WERI-Rb-1 (cell line): ENCODE measurements around the gene PDHX.

Experiments used
- DNase-seq: peaks from one replicate; pipeline ENCODE4 v3.0.0-alpha.2; 2020
- H3K27ac ChIP-seq: fragments of 250-450 bp; sonication (Bioruptor Pico); 2 replicates; pipeline ENCODE4 v1.5.1; 2020; ENCODE audit warnings: mild to moderate bottlenecking, moderate library complexity
- H3K27me3 ChIP-seq: fragments of 250-450 bp; sonication (Bioruptor Pico); 2 replicates; pipeline ENCODE4 v1.5.1; 2021; ENCODE audit warnings: mild to moderate bottlenecking, low read depth, moderate library complexity; ENCODE audit not compliant: insufficient read depth, severe bottlenecking
- H3K36me3 ChIP-seq: fragments of 250-450 bp; sonication (Bioruptor Pico); 2 replicates; pipeline ENCODE4 v1.5.1; 2020; ENCODE audit warnings: mild to moderate bottlenecking, moderate library complexity
- H3K4me3 ChIP-seq: 2 replicates; pipeline ENCODE4 v1.5.1; 2011; ENCODE audit warnings: low read depth, mild to moderate bottlenecking, control low read depth, low read length
- H3K9me3 ChIP-seq: fragments of 250-450 bp; sonication (Bioruptor Pico); 2 replicates; pipeline ENCODE4 v1.5.1; 2021; ENCODE audit warnings: mild to moderate bottlenecking, moderate library complexity; ENCODE audit not compliant: severe bottlenecking
- CTCF ChIP-seq: IDR thresholded peaks from 2 replicates; pipeline ENCODE4 v1.5.1; 2011; ENCODE audit warnings: low read depth, mild to moderate bottlenecking, control low read depth, inconsistent platforms, low read length

Gene PDHX

GRCh38 chr11:34915136-34916014 lies 1.0 kb upstream of the PDHX start:
- DNase-seq, result no peak
- no peaks in the 10 kb centered on the region for H3K27me3 ChIP-seq
- TF ChIP-seq CTCF, result no peak

GRCh38 chr11:34916843-34917770 lies 689 bp downstream of the PDHX start:
- H3K27ac ChIP-seq, result peak overlapping the region; percentile 98
- H3K36me3 ChIP-seq, result peaks cover 21% of the 10 kb centered on the region
- H3K27me3 ChIP-seq, result no peaks in the 10 kb centered on the region
- H3K9me3 ChIP-seq, result no peaks in the 10 kb centered on the region
- no peak for TF ChIP-seq CTCF
- peak overlapping the region; percentile 86 for H3K4me3 ChIP-seq
- no peak for DNase-seq

More at GRCh38 chr11:34915136-34916014, 1.0 kb upstream of the PDHX start:
- Histone ChIP-seq H3K27ac (peak overlapping the region; percentile 98), H3K36me3 (peaks cover 21% of the 10 kb centered on the region), H3K9me3 (no peaks in the 10 kb centered on the region), H3K4me3 (peak overlapping the region; percentile 86)

- no peak for DNase-seq
- H3K4me3 ChIP-seq, result no peak overlapping the region
These were observed 4.7 kb downstream of the PDHX start for GRCh38 chr11:34921156-34921555.

GRCh38 chr11:34924714-34925113 lies 8.3 kb downstream of the PDHX start:
- no peak for DNase-seq
- Histone ChIP-seq H3K27me3 (no peaks in the 10 kb centered on the region), H3K4me3 (no peak overlapping the region), H3K9me3 (no peaks in the 10 kb centered on the region), H3K27ac (no peak overlapping the region), H3K36me3 (no peaks in the 10 kb centered on the region; the same call in 1 of the 2 replicates)
- no peak for TF ChIP-seq CTCF

More at GRCh38 chr11:34921156-34921555, 4.7 kb downstream of the PDHX start:
- H3K27ac ChIP-seq, result no peak overlapping the region
- no peak for TF ChIP-seq CTCF
- no peaks in the 10 kb centered on the region; the same call in 1 of the 2 replicates for H3K36me3 ChIP-seq
- H3K27me3 ChIP-seq, result no peaks in the 10 kb centered on the region
- H3K9me3 ChIP-seq, result no peaks in the 10 kb centered on the region

GRCh38 chr11:34926101-34926830 lies 9.8 kb downstream of the PDHX start:
- no peak for DNase-seq
- TF ChIP-seq CTCF, result peak; percentile 24; the same call in 1 of the 2 replicates
- Histone ChIP-seq H3K9me3 (no peaks in the 10 kb centered on the region), H3K27me3 (no peaks in the 10 kb centered on the region), H3K4me3 (no peak overlapping the region), H3K36me3 (no peaks in the 10 kb centered on the region; the same call in 1 of the 2 replicates), H3K27ac (no peak overlapping the region)
